Sigmoid colon (tissue), 4 donors: ENCODE data around the gene PTPN3.

ENCODE experiments used
- EP300 ChIP-seq, 4 donors: sonication (generic); formaldehyde crosslinking; IDR thresholded peaks; one replicate each; pipeline ENCODE4 v1.6.1; 2017; ENCODE audit warnings: antibody characterized with exemption in 4 of 4
- POLR2A ChIP-seq, 2 donors: fragments of 450-650 bp; IDR thresholded peaks; one replicate each; pipeline ENCODE4 v1.6.1; 2016; ENCODE audit warnings: antibody characterized with exemption in 2 of 2, mild to moderate bottlenecking in 2 of 2, moderate library complexity in 2 of 2
- TF ChIP-seq, protein P1 (sequence below), 4 experiments: fragments of 450-650 bp in 3 of 4; fragments of 200-600 bp in 1 of 4; IDR thresholded peaks; one replicate each; pipeline ENCODE4 v1.5.1; 2016 to 2019; ENCODE audit warnings: antibody characterized with exemption in 4 of 4, mild to moderate bottlenecking in 3 of 4, moderate library complexity in 2 of 4

DNA sequence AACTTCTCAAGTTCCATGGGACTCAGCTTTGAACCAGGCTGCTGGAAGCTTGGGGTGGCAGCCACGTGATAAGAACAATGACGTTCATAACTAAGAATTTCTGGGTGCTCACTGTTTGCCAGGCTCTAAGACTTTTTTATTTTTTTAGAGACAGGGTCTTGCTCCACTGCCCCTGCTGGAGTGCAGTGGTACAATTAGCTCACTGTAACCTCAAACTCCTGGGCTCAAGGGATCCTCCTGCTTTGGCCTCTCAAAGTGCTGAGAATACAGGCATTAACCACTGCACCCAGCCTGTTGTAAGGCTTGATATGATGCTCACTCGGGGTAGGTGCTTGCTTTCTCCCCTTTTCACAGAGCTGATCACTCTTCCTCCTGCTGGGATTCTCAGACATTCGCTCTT, 38.7 kb downstream of the PTPN3 start:
- TF ChIP-seq POLR2A (IDR thresholded peaks at IDR 0.05), result no peak
- TF ChIP-seq, protein P1, sequence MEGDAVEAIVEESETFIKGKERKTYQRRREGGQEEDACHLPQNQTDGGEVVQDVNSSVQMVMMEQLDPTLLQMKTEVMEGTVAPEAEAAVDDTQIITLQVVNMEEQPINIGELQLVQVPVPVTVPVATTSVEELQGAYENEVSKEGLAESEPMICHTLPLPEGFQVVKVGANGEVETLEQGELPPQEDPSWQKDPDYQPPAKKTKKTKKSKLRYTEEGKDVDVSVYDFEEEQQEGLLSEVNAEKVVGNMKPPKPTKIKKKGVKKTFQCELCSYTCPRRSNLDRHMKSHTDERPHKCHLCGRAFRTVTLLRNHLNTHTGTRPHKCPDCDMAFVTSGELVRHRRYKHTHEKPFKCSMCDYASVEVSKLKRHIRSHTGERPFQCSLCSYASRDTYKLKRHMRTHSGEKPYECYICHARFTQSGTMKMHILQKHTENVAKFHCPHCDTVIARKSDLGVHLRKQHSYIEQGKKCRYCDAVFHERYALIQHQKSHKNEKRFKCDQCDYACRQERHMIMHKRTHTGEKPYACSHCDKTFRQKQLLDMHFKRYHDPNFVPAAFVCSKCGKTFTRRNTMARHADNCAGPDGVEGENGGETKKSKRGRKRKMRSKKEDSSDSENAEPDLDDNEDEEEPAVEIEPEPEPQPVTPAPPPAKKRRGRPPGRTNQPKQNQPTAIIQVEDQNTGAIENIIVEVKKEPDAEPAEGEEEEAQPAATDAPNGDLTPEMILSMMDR (IDR thresholded peaks at IDR 0.05), result no peak
- TF ChIP-seq EP300 (IDR thresholded peaks at IDR 0.05), result no peak
